SU-DHL-6 (cell line): ENCODE data around the gene PLPP7.

Source experiments
- CTCF ChIP-seq: fragments of 200-600 bp; sonication (generic); IDR thresholded peaks from one replicate; pipeline ENCODE4 v1.5.1; 2017; ENCODE audit warnings: antibody characterized with exemption, mild to moderate bottlenecking, low read length, moderate library complexity; ENCODE audit not compliant: insufficient read depth, poor library complexity, severe bottlenecking
- EZH2phosphoT487 ChIP-seq: fragments of 200-600 bp; sonication (generic), shearing (Covaris generic); conservative IDR thresholded peaks from 2 replicates; pipeline ENCODE4 v1.6.1; 2018; ENCODE audit warnings: mild to moderate bottlenecking, antibody characterized with exemption, low read length, moderate library complexity, mixed read lengths

GRCh38 chr9:131307974-131308373 is 18.5 kb downstream of the PLPP7 start:
- no peak for TF ChIP-seq EZH2phosphoT487
- no peak for TF ChIP-seq CTCF
